Tibial nerve (tissue), 4 donors: ENCODE measurements around the gene CYB561D2.

Experiments used
- EP300 ChIP-seq, 2 donors: sonication (generic); formaldehyde crosslinking; IDR thresholded peaks; one replicate each; pipeline ENCODE4 v1.6.1; 2017; ENCODE audit warnings: antibody characterized with exemption in 2 of 2, mild to moderate bottlenecking in 1 of 2
- POLR2A ChIP-seq, 2 donors: fragments of 450-650 bp; IDR thresholded peaks; one replicate each; pipeline ENCODE4 v1.6.1; 2017; ENCODE audit warnings: antibody characterized with exemption in 2 of 2, mild to moderate bottlenecking in 2 of 2, moderate library complexity in 2 of 2
- TF ChIP-seq, protein P1 (sequence below), 5 experiments: fragments of 200-600 bp in 3 of 5; fragments of 450-650 bp in 2 of 5; sonication (generic) in 3 of 5; IDR thresholded peaks; one replicate each; pipeline ENCODE4 v1.5.1; 2016 to 2019; ENCODE audit warnings: antibody characterized with exemption in 5 of 5, mild to moderate bottlenecking in 3 of 5, moderate library complexity in 2 of 5

DNA sequence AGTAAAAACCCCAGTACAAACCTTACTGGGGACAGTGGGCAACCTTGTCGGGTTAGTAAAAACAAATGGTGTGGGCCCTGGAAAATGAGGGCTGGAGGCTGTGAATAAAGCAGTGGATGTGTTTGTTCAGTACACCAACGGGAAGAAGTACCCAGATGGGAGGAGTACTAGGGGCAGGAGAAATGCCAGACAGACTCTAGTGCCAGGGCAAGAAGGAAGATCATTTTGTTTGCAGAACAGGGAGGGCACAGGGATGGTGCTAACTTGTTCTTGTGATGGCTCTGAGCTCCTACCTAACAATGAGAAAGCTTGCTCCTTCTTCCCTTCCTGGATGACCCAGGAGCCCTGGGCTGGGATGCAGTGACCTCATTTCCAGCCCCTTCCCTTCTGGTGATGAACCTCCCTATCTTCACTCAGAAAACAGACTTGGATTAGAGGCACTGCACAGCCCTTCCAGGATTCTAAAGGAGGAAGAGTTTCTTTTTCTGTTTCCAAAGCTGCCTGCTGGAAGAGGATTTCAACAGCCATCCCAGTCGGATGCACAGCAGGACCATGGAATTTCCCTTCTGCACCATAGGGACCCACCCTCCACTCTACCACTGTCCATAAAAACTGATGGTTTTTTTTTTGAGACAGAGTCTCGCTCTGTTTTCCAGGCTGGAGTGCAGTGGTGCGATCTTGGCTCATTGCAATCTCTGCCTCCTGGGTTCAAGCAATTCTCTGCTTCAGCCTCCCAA lies 16.2 kb upstream of the CYB561D2 start:
- TF ChIP-seq, protein P1, sequence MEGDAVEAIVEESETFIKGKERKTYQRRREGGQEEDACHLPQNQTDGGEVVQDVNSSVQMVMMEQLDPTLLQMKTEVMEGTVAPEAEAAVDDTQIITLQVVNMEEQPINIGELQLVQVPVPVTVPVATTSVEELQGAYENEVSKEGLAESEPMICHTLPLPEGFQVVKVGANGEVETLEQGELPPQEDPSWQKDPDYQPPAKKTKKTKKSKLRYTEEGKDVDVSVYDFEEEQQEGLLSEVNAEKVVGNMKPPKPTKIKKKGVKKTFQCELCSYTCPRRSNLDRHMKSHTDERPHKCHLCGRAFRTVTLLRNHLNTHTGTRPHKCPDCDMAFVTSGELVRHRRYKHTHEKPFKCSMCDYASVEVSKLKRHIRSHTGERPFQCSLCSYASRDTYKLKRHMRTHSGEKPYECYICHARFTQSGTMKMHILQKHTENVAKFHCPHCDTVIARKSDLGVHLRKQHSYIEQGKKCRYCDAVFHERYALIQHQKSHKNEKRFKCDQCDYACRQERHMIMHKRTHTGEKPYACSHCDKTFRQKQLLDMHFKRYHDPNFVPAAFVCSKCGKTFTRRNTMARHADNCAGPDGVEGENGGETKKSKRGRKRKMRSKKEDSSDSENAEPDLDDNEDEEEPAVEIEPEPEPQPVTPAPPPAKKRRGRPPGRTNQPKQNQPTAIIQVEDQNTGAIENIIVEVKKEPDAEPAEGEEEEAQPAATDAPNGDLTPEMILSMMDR (IDR thresholded peaks at IDR 0.05) = no peak
- TF ChIP-seq POLR2A (IDR thresholded peaks at IDR 0.05) = no peak
- TF ChIP-seq EP300 (IDR thresholded peaks at IDR 0.05) = no peak
